OCI-LY3 (cell line): ENCODE data around the gene FAM83G.

ENCODE experiments used
- H2AFZ ChIP-seq: fragments of 200-600, 300-600 bp; shearing (Covaris generic); 2 replicates; pipeline ENCODE4 v1.6.0; 2014; ENCODE audit warnings: antibody characterized with exemption, low read depth, low read length
- H3K27ac ChIP-seq: fragments of 200-600, 300-600 bp; sonication (generic); 2 replicates; pipeline ENCODE4 v1.5.1; 2014; ENCODE audit warnings: mild to moderate bottlenecking, low read length, moderate library complexity, mixed read lengths
- H3K27me3 ChIP-seq: fragments of 200-600, 300-600 bp; sonication (generic); 2 replicates; pipeline ENCODE4 v1.6.1; 2014; ENCODE audit warnings: low read depth, low read length, mixed read lengths
- H3K36me3 ChIP-seq: fragments of 200-600, 300-600 bp; sonication (generic); replicated peaks from 2 replicates; pipeline ENCODE3; 2014; ENCODE audit warnings: low read depth, low read length, mixed read lengths
- H3K4me1 ChIP-seq: fragments of 300-600, 200-600 bp; sonication (generic); 2 replicates; pipeline ENCODE4 v1.6.1; 2014; ENCODE audit warnings: low read length, mixed read lengths
- H3K4me2 ChIP-seq: fragments of 200-600, 300-600 bp; sonication (generic); 2 replicates; pipeline ENCODE4 v1.6.1; 2014; ENCODE audit warnings: low read length, mixed read lengths
- H3K4me3 ChIP-seq: fragments of 300-600, 200-600 bp; sonication (generic); 2 replicates; pipeline ENCODE4 v1.5.1; 2014; ENCODE audit warnings: antibody characterized with exemption, mild to moderate bottlenecking, low read length, moderate library complexity
- H3K79me2 ChIP-seq: fragments of 300-600, 200-600 bp; shearing (Covaris generic); 2 replicates; pipeline ENCODE4 v1.6.1; 2014; ENCODE audit warnings: mild to moderate bottlenecking, low read length, mixed read lengths
- H3K9ac ChIP-seq: fragments of 300-600, 200-600 bp; shearing (Covaris generic); 2 replicates; pipeline ENCODE4 v1.6.0; 2014; ENCODE audit warnings: mild to moderate bottlenecking, low read length, moderate library complexity
- H3K9me3 ChIP-seq: fragments of 200-600, 300-600 bp; shearing (Covaris generic); 2 replicates; pipeline ENCODE4 v1.6.1; 2014; ENCODE audit warnings: low read length, mixed read lengths; ENCODE audit not compliant: insufficient read depth
- H4K20me1 ChIP-seq: fragments of 200-600, 300-600 bp; sonication (generic); 2 replicates; pipeline ENCODE4 v1.6.1; 2016; ENCODE audit warnings: low read length, mixed read lengths; ENCODE audit not compliant: insufficient read depth
- CTCF ChIP-seq: fragments of 200-600, 300-600 bp; sonication (generic); IDR thresholded peaks from 2 replicates; pipeline ENCODE4 v1.5.1; 2014; ENCODE audit warnings: antibody characterized with exemption, low read length, low read depth
- EZH2phosphoT487 ChIP-seq: fragments of 200-600 bp; shearing (Covaris generic); IDR thresholded peaks from 2 replicates; pipeline ENCODE4 v1.6.1; 2018; ENCODE audit warnings: antibody characterized with exemption, mixed run types, low read depth

Gene FAM83G

GRCh38 chr17:19013806-19014627 lies 9.5 kb upstream of the FAM83G start:
- no peak overlapping the region for H3K4me2 ChIP-seq

GRCh38 chr17:19013226-19013625 lies 8.7 kb upstream of the FAM83G start:
- Histone ChIP-seq H3K9me3 (no peaks in the 10 kb centered on the region), H4K20me1 (no peaks in the 10 kb centered on the region), H3K36me3 (no peaks in the 10 kb centered on the region), H3K4me3 (no peak overlapping the region), H3K4me1 (no peaks in the 10 kb centered on the region), H3K9ac (no peak overlapping the region), H3K27me3 (no peaks in the 10 kb centered on the region), H2AFZ (no peak overlapping the region), H3K79me2 (no peaks in the 10 kb centered on the region), H3K4me2 (no peak overlapping the region), H3K27ac (no peak overlapping the region)
- no peak for TF ChIP-seq EZH2phosphoT487
- TF ChIP-seq CTCF, result no peak

More at GRCh38 chr17:19013806-19014627, 9.5 kb upstream of the FAM83G start:
- no peaks in the 10 kb centered on the region for H3K79me2 ChIP-seq
- H3K36me3 ChIP-seq, result no peaks in the 10 kb centered on the region
- no peak overlapping the region for H3K27ac ChIP-seq
- no peaks in the 10 kb centered on the region for H3K4me1 ChIP-seq
- TF ChIP-seq EZH2phosphoT487, result no peak
- no peak for TF ChIP-seq CTCF
- no peak overlapping the region for H3K4me3 ChIP-seq
- H2AFZ ChIP-seq, result no peak overlapping the region
- no peaks in the 10 kb centered on the region for H3K9me3 ChIP-seq
- H3K9ac ChIP-seq, result no peak overlapping the region
- H3K27me3 ChIP-seq, result no peaks in the 10 kb centered on the region
- no peaks in the 10 kb centered on the region for H4K20me1 ChIP-seq

- H3K79me2 ChIP-seq, result no peaks in the 10 kb centered on the region
- H3K4me2 ChIP-seq, result no peak overlapping the region
- no peak overlapping the region for H3K27ac ChIP-seq
- no peak overlapping the region for H3K9ac ChIP-seq
- no peak overlapping the region for H2AFZ ChIP-seq
- no peaks in the 10 kb centered on the region for H3K4me1 ChIP-seq
- no peaks in the 10 kb centered on the region for H3K9me3 ChIP-seq
- no peak overlapping the region for H3K4me3 ChIP-seq
- TF ChIP-seq EZH2phosphoT487 (no peak), CTCF (no peak)
- H3K36me3 ChIP-seq, result no peaks in the 10 kb centered on the region
- no peaks in the 10 kb centered on the region for H3K27me3 ChIP-seq
- no peaks in the 10 kb centered on the region for H4K20me1 ChIP-seq
Observed at GRCh38 chr17:19012171-19013080, 7.9 kb upstream of the FAM83G start.

- no peak overlapping the region for H3K4me2 ChIP-seq
- H3K36me3 ChIP-seq, result no peaks in the 10 kb centered on the region
- no peak overlapping the region for H2AFZ ChIP-seq
- H3K4me3 ChIP-seq, result no peak overlapping the region
- H3K9me3 ChIP-seq, result no peaks in the 10 kb centered on the region
- H3K9ac ChIP-seq, result no peak overlapping the region
- no peaks in the 10 kb centered on the region for H4K20me1 ChIP-seq
- H3K27me3 ChIP-seq, result no peaks in the 10 kb centered on the region
- no peaks in the 10 kb centered on the region for H3K4me1 ChIP-seq
- H3K79me2 ChIP-seq, result no peaks in the 10 kb centered on the region
- H3K27ac ChIP-seq, result no peak overlapping the region
- TF ChIP-seq EZH2phosphoT487, result no peak
- no peak for TF ChIP-seq CTCF
Observed at GRCh38 chr17:19011581-19011980, 7.0 kb upstream of the FAM83G start.
